HG03175 (cell line): ENCODE measurements around the gene UQCR11.
"Not testable (repeated sequence)": the region's sequence is repeated elsewhere in the genome, so short reads cannot be mapped to it uniquely, and the experiment has no call there.

Experiments
- ATAC-seq: cut with Tn5 transposase; IDR thresholded peaks from one replicate; pipeline ENCODE4 v1.9.1; 2021; ENCODE audit warnings: mild to moderate bottlenecking, moderate library complexity; ENCODE audit not compliant: unreplicated experiment

The UQCR11 gene

GRCh38 chr19:1605236-1606137 is at the start of gene UQCR11:
TSS of gene UQCR11 (minus strand) at chr19:1605462. CDS start at chr19:1605409, 53 bp downstream.
- ATAC-seq, result peak; percentile 88

GRCh38 chr19:1654178-1654792 is 49.0 kb upstream of the UQCR11 start:
- no peak for ATAC-seq

- ATAC-seq, result no peak
Observed at GRCh38 chr19:1653300-1653628, 48.0 kb upstream of the UQCR11 start.

GRCh38 chr19:1652471-1653299 is 47.4 kb upstream of the UQCR11 start, which contains the start of gene TCF3:
TSS of gene TCF3 (minus strand) at chr19:1652615. CDS start at chr19:1650248, 2,367 bp downstream.
- peak; percentile 73 for ATAC-seq

- no peak for ATAC-seq
Observed at GRCh38 chr19:1651568-1652291, 46.5 kb upstream of the UQCR11 start.

GRCh38 chr19:1650650-1651567 is 45.6 kb upstream of the UQCR11 start:
- no peak for ATAC-seq

GRCh38 chr19:1649706-1650649 is 44.7 kb upstream of the UQCR11 start:
- no peak for ATAC-seq

GRCh38 chr19:1648920-1649541 is 43.8 kb upstream of the UQCR11 start:
- ATAC-seq, result no peak

GRCh38 chr19:1648459-1648849 is 43.2 kb upstream of the UQCR11 start:
- ATAC-seq, result no peak

- no peak for ATAC-seq
Observed at GRCh38 chr19:1647501-1648458, 42.5 kb upstream of the UQCR11 start.

GRCh38 chr19:1646659-1647453 is 41.6 kb upstream of the UQCR11 start:
- no peak for ATAC-seq

GRCh38 chr19:1646149-1646548 is 40.9 kb upstream of the UQCR11 start:
- ATAC-seq, result no peak

- ATAC-seq, result no peak
Observed at GRCh38 chr19:1645299-1645698, 40.0 kb upstream of the UQCR11 start.

GRCh38 chr19:1644070-1644469 is 38.8 kb upstream of the UQCR11 start:
- no peak for ATAC-seq

GRCh38 chr19:1640893-1641448 is 35.7 kb upstream of the UQCR11 start:
- ATAC-seq, result not testable (repeated sequence)
